ENCODE results near the gene ZNF518A. TPM values are rescaled to one million over a fixed set of nuclear protein-coding genes. Genes with fewer than 3 reads are reported as not detected.

The ZNF518A gene, protein sequence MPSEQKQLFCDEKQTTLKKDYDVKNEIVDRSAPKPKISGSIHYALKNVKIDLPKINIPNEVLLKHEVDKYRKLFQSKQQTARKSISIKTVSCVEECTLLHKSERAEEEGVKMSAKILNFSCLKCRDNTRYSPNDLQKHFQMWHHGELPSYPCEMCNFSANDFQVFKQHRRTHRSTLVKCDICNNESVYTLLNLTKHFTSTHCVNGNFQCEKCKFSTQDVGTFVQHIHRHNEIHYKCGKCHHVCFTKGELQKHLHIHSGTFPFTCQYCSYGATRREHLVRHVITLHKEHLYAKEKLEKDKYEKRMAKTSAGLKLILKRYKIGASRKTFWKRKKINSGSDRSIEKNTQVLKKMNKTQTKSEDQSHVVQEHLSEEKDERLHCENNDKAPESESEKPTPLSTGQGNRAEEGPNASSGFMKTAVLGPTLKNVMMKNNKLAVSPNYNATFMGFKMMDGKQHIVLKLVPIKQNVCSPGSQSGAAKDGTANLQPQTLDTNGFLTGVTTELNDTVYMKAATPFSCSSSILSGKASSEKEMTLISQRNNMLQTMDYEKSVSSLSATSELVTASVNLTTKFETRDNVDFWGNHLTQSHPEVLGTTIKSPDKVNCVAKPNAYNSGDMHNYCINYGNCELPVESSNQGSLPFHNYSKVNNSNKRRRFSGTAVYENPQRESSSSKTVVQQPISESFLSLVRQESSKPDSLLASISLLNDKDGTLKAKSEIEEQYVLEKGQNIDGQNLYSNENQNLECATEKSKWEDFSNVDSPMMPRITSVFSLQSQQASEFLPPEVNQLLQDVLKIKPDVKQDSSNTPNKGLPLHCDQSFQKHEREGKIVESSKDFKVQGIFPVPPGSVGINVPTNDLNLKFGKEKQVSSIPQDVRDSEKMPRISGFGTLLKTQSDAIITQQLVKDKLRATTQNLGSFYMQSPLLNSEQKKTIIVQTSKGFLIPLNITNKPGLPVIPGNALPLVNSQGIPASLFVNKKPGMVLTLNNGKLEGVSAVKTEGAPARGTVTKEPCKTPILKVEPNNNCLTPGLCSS (N-terminal part only)
- polyA plus RNA-seq (2012; ENCODE audit: insufficient read depth, insufficient read length): 11.9 TPM

DNA sequence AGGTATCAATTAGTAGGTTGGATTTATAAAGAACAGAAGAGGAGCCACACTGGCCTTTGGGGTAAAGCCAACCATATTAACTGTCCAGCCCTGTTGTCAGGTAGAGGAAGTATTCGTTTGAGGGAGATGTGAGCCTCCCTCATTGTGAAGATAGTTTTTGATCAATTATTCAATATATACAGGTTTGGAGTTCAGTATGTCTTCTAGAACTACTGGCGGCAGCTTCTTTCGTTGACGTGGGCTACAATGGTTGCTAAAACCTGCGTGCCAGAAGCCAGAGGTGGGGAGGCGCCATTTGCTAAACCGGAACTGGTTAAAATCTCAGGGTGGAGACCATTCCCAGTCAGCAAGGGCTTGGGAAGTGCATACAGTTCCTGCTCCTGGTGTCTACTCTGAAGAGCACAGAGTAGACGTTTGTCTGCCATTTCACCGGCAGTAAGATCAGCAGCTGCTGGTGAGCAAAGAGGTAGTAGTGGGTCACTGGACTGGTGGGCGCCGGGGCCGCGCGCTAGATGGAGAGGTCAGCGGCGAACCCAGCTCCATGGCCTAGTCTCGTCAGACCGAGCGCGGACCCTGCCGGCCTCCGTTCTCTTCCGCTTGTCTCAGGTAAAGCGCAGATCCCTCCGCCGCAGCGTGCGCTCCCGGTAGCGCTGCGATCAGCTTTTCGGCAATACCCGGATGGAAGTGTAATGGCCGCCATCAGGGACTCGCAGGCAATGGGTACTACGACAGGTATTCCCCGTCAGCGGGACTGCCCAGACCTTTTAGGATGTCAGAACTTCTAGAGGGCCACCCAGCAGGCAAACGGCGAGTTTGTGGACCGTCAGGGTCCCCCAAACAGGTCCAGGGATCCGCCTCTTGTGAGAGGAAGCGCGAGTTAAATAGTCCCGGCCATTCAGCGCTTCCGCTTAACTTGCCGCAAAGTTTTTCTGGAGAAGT, at the start of gene ZNF518A:
TSS of gene ZNF518A (plus strand) at position 911 of the 939 bp plus-strand sequence. CDS start 26,026 bp downstream, outside the sequence.
- DNase-seq (ENCODE audit: low read depth, low spot score): peak; percentile 99
- peak within 1 kb of the TSS; percentile 91 for H3K4me3 ChIP-seq (ENCODE audit: low read length)

DNA sequence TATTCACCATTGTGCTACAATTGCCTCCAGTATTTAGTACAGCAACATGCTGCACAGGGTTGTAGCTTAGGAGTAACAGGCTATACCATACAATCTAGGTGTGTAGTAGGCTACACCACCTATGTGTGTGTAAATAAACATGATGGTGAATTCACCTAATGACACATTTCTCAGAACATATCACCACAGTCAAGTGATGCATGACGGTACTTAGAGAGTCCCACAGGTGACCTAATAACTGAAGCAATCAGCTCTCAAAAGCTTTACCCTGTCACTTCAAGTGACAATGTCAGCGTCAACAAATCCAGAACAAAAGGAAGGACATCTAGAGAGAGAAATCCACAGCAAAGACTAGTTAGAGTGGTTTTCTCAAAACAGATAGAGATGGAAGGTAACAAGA, 47.9 kb upstream of the ZNF518A start:
- no peak for DNase-seq (ENCODE audit: low read depth, low spot score)
- no peak overlapping the region for H3K4me3 ChIP-seq (ENCODE audit: low read length)

DNA sequence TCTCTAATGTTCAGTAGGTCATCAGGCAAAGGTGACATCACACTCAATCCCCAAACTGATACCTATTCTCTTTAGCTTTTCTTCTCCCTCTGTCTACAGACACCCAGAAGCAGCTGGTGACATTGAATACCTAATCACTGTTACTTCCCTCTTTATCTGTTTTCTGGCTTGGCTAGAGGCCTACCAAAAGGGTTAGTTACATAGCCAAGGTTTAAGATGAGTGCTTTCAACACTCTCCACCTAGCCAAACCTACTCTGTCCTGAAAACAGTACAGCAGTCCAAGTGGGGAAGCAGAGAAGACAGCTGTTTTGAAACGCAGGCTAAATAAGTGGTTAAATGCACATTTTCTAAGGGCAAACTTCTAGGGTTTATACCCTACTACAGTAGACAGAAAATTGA, 47.3 kb upstream of the ZNF518A start:
- H3K4me3 ChIP-seq (ENCODE audit: low read length): no peak overlapping the region
- DNase-seq (ENCODE audit: low read depth, low spot score): no peak

DNA sequence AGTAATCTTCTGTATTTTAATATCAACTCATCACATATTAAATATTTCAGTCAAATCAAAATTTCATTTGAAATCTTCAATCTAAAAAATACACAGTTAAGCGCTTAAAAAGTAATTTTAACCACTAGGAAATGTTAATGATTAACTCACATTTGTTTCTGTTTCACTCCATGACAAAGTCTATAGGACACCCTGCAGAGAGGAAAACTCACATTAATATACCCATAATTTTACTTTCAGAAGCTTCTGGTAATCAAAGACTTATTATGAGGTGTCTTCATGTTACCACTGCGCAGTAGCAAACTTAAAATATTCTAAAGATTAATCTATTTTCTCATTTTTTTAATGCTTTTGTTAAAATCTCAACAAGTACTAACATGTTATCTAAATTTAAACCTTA, 41.0 kb upstream of the ZNF518A start:
- no peak for DNase-seq (ENCODE audit: low read depth, low spot score)
- H3K4me3 ChIP-seq (ENCODE audit: low read length): peak overlapping the region; percentile 77

DNA sequence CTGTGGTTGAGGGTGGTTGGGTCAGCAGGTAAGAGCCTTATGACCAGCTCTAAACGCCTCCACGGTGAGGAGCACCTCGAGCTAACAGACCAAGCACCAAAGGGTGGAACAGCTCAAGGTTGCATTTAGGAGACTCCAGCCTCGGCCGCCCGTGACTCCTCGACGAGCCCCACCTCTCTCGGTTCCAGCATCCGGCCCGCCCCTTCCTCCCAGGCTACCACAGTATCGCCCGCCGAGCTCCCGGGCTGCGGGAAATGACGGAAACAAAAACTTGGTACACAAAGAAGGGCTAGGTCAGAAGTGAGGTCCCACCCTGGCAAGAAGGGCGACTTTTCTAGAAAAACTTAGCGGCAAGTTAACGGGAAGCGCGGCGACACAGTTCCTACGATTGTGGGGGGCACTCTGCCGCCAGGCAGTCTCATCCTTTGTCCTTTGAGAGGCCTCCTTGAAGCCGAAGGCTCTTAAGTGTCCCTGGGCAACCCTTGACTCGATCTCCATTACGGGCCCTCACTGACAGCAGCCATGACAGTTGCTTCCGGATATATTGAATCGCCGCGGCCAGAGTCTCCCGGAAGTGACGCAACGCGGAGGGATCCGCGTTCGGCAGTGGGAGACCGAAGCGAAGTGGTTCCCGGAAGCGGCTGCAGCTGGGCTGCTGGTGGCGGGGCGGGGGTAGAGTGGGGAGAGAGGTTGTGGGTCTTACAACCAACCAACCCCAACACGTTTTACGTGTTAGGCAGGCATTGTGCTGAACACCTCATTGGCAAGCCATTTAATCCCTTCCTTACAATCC, 40.2 kb upstream of the ZNF518A start:
- H3K4me3 ChIP-seq (ENCODE audit: low read length): peak overlapping the region; percentile 77

DNA sequence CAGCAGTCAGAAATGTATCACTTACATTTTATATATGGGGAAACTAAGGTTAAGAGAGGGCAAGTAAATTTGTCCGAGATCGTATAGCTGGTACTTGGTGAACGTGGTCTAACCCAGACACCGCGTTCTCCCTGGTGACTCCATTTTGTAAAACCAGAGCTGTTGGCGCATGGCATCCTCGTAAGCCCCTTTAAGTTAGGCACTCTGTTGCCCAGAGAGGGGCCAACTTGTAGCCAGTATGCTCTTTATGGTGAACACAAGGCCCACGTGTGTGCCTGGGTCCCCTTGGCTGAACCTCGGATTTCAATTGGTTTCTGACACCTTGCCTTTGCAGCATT, 39.7 kb upstream of the ZNF518A start:
- no peak for DNase-seq (ENCODE audit: low read depth, low spot score)
- peak overlapping the region; percentile 77 for H3K4me3 ChIP-seq (ENCODE audit: low read length)

More for the DNA sequence above, 40.2 kb upstream of the ZNF518A start:
- peak; percentile 90 for DNase-seq (ENCODE audit: low read depth, low spot score)

DNA sequence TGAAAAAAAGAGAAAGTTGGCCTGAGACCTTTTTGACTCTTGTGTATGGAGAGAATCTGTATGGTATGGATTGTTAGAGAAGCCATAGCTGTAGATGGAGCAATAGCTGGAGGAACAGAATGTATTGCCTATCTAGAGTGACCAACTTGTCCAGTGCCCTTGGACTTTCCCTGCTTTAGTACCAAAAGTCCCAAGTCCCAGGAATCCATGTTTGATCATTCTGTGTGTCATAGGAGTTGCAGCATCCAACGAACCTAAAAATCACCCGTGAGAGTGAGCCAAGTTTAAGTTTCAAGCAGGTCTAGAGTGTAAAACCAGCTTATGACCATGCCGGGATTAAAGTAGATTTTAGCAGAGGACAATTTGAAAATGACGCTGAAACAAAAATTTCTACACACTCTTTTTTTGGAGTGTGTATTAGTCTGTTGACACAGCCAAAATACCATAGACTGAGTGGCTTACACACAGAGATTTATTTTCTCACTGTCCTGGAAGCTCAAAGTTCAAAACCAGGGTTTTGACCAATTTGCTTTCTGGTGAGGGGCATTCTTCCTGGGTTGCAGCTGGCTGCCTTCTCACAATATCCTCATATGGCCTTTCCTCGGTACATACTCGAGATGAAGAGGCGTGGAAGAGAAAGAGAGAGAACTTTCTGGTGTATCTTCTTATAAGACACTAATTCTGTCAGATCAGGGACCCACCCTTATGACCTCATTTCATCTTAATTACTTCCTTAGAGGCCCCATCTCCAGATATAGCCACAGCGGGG, 36.9 kb upstream of the ZNF518A start:
- no peak overlapping the region for H3K4me3 ChIP-seq (ENCODE audit: low read length)
- no peak for DNase-seq (ENCODE audit: low read depth, low spot score)

DNA sequence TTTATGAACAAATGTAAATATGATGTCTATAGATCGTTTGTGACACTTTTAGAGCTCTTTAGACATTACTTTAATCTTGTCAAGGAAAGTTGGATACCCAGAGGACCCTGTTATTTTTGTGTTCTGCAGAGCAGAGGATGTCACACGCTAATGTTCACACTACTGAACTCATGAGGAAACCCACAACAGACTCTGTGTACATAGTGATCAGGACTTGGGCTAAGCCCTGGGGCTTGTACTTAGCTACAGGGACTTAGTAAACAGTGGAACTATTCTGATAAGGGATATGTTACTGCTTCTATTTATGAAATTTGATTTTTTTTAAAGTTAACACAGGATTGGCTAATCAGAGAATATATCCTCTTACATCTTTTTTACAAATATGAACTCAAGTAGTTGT, 36.1 kb upstream of the ZNF518A start:
- no peak overlapping the region for H3K4me3 ChIP-seq (ENCODE audit: low read length)
- no peak for DNase-seq (ENCODE audit: low read depth, low spot score)

DNA sequence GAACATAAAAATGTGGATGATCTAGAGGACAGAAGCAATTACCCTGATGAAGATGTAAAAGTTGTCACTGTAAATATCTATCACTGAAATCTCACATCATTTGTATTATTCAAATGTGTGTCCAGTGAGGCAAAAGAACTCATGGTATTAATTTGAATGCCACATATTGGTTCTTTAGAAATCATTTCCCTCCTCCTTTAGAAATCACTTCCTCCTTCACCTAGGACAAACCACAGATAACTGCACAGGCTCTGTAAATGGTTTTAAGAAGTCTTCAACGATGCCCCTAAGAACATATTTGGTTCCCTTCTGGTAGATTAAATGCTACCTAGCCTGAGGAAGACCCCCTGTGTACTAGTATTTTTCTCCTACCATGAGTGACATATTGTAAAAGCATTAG, 33.1 kb upstream of the ZNF518A start:
- H3K4me3 ChIP-seq (ENCODE audit: low read length): no peak overlapping the region
- no peak for DNase-seq (ENCODE audit: low read depth, low spot score)

DNA sequence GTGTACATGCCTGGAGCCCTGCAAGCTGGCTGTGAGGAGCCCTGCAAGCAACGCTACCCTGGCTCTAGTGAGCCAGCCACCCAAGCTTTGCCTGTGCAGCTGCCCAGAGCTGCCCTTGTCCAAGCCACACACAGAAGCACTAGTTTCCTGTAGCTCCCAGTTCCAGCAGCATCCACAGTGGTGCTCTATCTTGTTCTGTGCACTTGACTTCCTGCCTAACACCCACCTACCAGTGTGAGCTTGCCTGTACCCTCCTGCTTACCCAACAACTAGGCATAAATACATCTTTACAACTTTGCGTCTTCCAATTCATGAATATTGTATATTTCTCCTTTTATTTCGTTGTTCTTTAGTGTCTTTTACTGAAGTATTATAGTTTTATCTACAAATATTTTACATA, 32.2 kb upstream of the ZNF518A start:
- no peak for DNase-seq (ENCODE audit: low read depth, low spot score)
- no peak overlapping the region for H3K4me3 ChIP-seq (ENCODE audit: low read length)

DNA sequence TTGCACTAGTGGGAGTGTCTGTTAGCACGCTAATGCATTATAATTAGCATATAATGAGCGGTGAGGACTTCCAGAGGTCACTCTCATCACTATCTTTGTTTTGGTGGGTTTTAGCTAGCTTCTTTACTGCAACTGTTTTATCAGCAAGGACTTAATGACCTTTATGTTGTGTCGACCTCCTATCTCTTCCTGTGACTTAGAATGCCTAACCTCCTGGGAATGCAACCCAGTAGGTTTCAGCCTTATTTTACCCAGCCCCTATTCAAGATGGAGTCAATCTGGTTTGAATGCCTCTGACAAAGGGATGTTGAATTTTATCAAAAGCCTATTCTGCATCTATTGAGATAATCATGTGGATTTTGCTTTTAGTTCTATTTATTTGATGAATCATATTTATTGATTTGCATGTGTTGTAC, 22.5 kb upstream of the ZNF518A start:
- no peak for DNase-seq (ENCODE audit: low read depth, low spot score)
- no peak overlapping the region for H3K4me3 ChIP-seq (ENCODE audit: low read length)

DNA sequence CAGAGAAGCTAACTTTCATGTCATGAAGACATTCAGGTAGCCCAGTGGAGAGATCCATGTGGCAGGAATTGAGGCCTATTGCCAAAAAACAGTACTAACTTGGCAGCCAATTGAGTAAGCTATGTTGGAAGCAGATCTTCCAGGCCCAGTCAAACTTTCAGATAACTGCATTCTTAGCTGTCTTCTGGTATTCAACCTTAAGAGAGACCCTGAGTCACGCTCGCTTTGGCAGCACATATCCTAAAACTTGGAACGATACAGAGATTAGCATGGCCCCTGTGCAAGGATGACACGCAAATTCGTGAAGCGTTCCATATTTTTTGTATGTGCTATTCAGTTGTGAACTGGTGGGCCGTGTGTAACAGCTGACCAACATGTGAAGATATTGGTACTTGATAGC, 17.6 kb upstream of the ZNF518A start:
- no peak for DNase-seq (ENCODE audit: low read depth, low spot score)
- H3K4me3 ChIP-seq (ENCODE audit: low read length): no peak overlapping the region

DNA sequence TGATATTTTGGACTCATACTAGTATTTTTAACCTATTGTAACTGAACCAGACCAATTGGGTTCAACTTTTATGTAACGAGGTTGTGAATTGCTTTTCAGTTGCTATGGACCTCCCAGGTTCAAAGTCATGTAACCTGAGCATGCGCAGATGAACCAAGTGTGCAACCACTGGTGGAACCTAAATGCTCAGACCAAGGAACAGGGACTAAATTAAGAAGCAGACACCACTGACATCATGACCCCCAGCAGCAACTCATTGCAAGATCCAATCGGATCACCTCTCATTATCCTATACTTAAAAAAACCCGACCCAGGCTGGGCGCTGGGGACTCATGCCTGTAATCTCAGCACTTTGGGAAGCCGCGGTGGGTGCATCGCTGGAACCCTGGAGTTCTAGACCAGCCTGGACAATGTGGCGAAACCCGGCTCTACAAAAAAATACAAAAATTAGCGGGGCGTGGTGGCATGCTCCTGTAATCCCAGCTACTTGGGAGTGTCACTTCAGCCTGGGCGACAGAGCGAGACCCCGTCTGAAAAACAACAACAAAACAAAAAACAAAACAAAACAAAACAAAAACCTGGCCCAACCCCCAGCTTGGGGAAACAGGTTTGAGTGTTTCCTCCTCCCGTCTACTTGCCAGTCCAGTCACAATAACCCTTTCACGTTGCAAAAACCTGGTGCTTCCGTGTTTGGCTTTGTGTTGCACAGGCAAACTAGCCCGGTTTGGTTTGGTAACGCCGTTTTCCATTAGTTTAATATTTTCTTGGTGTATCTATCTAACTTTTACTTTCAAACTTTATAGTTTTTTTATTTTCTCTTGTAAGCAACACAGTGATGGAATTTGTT, 11.3 kb upstream of the ZNF518A start:
- no peak for DNase-seq (ENCODE audit: low read depth, low spot score)

DNA sequence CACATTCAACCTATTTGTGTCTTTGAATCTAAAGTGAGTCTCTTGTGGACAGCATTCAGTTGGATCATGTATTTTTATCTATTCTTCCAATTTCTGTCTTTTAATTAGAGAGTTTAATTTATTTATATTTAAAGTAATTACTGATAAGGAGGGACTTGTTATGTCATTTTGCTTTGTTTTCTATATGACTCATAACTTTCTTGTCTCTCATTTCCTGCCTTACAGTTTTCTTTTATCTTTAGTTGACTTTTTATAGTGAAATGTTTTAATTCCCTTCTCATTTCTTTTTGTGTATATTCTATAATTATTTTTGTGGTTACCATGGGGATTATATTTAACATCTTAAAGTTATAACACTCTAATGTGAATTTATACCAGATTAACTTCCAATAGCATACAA, 7.3 kb upstream of the ZNF518A start:
- H3K4me3 ChIP-seq (ENCODE audit: low read length): no peak overlapping the region
- no peak for DNase-seq (ENCODE audit: low read depth, low spot score)

More for the DNA sequence above, 11.3 kb upstream of the ZNF518A start:
- H3K4me3 ChIP-seq (ENCODE audit: low read length): no peak overlapping the region

DNA sequence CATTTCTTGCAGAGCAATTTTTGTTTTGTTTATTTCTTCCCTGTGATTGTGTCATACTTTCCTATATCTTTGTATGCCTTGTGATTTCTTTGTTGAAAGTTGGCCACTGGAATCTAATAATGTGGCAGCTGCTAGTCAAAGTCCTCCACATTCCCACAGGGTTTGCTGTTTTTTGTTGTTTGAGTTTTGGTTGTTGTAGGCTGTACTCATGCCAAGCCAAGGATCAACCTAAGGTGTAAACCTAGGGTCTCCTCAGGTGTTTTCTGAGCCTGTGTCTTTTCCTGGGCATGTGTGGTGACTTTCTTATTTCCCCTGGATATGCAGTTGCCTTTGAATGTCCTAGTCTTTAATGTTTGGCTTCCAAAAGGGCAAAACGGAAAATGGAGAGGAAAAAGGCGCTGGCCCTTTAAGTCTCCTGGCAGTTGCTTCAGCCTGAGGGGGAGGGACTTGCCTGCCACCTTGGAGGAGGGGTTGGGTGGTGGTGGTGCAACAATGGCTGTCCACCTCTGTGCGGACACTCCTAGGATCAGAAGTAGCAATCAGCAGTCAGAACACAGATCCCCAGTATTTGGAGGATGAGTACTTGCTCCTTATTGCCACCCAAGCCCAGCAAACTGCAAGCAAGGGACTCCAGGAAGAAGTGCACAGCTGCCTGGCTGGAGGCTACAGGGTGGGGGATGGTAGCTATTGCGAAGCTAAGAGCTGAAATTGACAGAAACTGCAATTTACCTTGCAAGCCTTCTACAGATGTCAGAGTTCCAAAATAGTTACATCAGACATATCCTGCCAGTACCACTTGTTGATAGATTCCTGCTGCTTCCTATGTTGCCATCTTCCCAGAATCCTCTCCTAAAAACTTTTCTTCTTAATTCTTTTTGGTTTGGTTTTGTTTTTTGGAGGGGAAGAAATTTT, 5.6 kb upstream of the ZNF518A start:
- H3K4me3 ChIP-seq (ENCODE audit: low read length): peak overlapping the region; percentile 23
- peak; percentile 52 for DNase-seq (ENCODE audit: low read depth, low spot score)

DNA sequence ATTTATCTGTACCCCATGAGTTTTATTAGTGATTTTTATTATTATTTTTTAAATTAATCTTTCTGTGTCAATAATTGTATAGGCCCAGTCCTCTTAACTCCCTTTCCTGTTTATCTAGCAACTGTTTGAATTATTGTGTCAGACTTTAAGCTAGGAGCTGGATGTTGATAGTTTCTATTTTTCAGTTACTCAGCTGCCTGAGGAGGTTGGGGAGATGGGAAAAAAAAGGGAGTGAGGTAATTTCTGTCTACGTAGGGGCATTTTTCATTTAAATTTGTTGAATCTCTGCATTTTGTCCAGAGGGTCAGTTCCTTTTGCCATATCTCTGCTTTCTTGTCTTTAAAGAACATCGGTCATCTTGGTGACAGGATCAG, 5.0 kb upstream of the ZNF518A start:
- H3K4me3 ChIP-seq (ENCODE audit: low read length): no peak overlapping the region
- no peak for DNase-seq (ENCODE audit: low read depth, low spot score)

All from Jurkat, Clone E6-1 (cell line).